HG03469 (cell line): Measurements from ENCODE around the gene NHERF1.
A peak's percentile ranks its signal among the peaks of the same experiment; 100 is the strongest.

ENCODE experiments used
- ATAC-seq: cut with Tn5 transposase; IDR thresholded peaks from one replicate; pipeline ENCODE4 v1.9.1; 2021; ENCODE audit warnings: mild to moderate bottlenecking, moderate library complexity, moderate number of reproducible peaks; ENCODE audit not compliant: unreplicated experiment

The NHERF1 gene

DNA sequence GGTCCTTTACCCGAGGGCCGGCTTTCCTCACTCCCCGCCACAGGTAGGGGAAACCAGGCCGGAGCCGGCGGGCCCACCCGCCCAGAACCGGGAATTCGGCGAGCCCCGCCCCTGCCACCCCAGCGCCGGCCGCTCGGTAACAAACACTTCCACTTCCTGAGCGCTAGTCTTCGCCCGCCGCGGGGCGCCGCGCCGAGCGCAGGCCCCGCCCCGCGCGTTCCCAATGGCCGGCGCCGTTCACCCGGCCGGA, 224 bp upstream of the NHERF1 start:
- ATAC-seq, result peak; percentile 59

DNA sequence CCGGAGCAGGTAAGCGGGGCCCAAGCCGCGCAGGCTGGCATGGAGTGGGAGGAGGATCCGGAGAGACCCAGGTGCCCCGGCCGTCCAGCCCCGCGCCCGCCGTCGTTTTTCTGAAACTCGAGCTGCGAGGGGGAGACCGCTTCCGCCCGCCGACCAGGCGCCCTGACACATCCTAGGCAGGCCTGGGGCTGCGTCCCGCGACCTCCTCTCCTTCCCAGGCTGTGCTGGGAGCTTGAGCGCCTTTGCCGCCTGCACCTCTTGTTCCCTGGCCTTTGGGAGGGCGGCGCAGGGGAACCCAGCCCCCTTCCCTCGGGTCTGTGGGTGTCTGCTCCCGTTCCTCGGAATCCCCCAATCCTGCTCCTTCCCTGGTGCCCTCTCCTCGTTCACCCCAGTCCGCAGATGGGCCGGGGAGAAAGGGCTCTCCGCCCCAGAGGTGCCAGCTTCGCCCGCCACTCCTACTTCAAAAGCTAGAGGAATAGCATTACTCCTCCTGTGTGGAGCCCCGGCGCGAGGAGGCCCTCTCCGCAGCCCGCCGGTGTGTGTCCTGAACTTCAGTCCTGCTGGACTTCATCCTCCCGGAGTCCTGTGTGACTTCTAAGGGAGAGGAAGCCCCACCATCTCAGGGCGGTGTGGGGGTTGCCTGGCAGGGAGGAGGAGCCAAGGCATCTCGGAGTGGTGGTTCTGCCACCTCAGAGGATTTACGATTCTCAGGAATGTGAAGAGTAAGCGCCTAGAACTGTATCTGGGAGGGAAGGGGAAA, 1.0 kb downstream of the NHERF1 start:
- ATAC-seq, result no peak

DNA sequence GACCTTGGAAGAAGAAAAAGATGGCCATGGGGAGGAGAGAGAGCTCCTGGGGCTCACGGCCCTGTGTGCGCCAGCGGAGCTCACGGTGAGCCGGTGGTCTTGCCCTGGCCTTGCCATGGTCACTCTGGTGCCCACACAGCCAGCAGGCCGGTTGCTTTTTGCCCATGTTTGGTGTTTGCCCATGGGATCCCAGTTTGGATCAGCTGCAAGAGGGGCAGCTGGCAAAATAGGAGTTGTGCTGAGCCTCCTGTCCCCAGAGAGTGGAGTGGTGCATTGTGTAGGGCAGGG, 1.6 kb downstream of the NHERF1 start:
- ATAC-seq, result no peak

DNA sequence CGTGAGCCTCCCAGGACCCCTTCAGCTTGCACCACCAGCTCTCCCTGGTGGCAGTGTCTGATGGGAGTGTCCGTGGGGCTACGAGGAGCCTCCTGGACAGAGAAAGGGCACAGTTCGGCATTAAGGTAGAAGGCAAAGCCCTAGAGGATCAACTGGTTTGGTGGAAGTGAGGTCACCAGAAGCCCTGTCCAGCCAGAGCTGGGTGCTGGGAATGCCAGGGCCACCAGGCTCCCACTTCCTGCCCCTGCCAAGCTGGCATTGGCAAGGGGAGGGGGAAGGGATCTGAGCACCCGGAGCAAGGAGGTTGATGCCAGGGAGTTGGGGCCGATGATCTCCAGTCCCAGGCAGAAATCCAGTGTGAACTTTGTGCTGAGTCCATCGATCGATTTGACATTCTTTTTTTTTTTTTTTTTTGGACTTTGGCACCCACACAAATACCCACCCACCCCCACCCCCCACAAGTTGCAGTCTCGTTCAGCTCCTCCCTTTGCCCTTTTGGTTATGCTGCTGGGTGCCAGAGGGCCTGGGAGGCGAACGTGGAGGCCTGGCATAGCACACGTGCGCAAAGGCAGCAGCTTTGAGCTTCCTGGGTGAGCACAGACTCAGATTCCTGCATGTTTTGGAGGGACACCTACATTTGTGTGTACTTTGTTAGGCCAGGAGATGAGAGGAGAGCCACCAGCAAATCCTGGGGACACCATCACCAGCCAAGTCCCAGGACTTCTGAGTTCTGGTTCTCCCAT, 2.1 kb downstream of the NHERF1 start:
- ATAC-seq, result no peak

DNA sequence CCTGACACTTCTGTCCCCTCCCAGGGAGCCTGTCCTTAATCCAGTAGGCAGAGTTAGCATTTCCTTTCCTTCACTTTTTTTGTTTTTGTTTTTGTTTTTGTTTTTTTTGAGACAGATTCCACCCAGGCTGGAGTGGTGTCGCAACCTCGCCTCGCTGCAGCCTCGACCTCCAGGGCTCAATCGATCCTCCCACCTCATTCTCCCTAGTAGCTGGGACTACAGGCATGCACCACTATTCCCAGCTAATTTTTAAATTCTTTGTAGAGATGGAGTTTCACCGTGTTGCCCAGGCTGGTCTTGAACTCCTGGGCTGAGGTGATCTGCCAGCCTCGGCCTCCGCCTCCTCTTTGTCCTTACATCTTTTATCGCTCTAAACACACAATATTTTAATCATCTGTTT, 4.0 kb downstream of the NHERF1 start:
- ATAC-seq, result no peak

DNA sequence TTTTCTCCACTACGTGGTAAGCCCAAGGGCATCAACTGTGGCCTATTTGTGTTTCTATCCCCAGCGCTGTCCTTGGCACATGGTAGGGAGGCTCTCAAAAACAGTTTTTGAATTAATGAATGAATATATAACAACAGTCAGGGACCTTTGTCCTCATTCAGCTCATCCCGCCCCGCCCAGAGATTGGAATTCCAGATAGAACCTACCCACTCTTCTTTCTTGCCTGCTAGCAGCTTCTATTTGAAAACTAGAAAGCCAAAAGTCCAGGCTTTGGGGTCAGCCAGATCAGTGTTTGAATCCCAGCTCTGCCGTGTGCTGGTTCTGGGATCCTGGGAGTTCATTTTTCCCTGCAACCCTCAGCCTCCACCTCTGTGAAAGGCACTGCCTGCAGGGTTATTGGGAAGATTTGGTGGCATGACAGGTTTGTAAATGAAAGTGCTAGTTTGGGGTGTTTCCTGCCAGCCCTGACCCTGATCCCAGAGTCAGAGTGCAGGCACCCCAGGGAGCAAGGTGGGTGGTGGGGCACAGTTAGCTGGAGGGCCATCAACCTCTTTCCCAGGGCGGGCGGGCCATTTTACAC, 4.5 kb downstream of the NHERF1 start:
- no peak for ATAC-seq

DNA sequence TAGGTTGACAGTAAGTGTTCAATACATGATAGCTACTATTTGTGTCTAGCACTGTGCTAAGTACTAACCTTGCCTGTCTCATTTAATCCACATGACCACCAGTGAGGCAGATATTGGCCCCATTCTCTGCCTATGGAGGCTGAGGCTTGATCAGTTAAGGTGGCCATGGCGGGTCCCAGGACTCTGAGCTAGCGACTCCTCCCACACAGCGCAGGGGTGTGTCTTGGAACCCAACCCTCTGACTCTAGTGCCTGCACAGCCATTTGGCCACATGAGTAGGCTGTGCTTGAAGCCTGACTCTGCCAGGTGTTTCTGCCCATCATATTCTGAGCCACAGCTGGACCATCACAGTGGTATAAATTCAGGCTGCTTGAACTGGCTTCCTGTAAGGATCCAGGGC, 6.4 kb downstream of the NHERF1 start:
- no peak for ATAC-seq

DNA sequence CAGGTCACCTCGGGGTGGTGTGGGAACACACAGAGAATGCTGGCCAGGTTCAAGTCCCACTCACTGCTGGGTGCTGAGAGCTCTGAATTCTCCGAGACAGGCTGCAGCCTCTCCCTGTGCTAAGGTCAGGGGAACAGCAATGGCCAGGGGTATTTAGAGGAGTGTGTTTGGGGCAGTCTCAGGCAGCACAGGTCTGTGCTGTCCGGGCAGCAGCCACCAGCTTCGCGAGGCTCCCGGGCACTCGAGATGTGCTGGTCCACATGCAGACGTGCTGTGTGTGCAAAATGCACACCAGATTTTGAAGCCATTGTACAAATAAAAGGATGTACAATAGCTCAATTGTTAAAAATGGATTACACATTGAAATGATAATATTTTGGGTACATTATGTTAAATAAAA, 7.1 kb downstream of the NHERF1 start:
- ATAC-seq, result no peak

DNA sequence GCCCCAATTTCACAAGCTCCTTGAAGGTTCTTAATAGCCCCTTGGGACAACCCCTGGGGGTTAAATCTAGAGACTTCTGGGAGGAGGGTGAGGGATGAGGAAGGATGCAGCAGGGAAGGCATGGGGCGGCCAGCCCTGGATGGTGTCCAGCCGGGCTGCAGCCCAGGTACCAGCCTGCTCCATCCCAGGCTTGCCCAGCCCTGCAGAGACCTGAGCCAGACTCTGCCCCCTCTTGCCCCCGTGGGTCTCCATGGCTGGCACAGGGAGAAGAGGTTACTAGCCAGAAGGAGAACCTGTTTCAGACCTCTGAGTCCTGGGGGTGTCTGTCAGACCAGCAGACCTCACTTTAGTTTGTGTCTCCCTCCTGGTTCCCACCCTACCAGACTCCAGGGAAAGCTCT, 8.5 kb downstream of the NHERF1 start:
- no peak for ATAC-seq

DNA sequence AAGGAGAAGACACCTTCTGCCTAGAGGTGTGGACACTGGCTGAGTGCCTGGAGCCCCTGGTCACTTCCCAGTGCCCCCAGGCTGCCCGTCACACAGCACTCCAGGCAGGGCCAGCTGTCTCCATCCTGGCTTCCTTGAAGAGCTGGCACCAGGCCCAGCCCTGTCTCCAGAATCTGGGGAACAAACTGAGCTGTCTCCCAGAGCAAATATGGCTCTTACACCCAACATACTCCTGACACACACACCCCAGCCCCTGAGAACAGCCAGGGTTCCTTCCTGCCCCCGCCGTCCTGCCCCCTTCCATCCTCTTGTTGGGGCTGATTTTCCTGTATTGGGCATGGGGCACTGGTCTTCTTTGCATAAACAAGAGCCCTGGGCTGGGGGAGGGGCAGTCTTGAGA, 9.1 kb downstream of the NHERF1 start:
- ATAC-seq, result no peak

DNA sequence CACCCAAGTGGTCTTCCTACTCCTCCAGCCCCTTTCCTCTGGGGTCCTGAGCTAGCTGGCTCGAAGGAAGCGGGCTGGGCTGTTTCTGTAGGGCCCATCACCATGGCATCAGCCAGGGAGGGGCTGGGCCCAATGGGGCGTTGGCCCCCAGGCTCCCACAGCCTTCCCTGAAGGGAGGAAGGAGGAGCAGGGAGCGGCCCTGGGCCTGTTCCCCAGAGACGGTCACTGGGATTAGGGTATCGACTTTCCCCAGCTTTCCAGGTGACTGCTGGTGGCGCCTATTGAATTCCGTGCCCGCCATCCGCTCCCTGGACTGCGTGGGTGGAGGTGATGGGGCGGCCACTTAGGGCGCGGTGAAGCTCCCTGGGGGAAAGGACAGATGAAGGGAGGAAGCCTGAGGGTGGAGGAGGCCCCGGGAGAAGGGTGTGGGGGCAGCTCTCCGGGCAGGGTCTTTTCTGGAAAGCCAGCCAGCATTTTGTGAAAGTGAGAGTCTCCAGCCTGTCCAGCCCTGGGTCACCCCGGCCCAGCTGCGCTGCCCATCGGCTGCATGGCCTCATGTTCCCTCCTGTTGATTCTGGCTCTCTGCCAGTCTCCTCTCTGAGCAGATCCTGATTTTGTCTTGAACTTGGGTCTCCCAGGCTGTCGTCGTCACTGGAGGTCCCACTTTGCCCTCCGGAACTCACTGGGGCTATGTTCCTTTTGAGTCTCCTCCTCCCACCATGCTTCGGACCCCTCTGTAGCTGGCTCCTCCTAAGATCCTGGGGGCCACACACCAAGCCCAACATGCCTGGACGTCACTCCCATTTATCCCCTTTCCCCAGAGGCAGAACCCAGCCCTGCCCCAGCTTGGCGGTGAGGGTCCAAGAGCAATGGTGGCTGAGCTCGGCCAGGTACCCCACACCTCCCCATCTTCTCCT, 9.8 kb downstream of the NHERF1 start:
- no peak for ATAC-seq

DNA sequence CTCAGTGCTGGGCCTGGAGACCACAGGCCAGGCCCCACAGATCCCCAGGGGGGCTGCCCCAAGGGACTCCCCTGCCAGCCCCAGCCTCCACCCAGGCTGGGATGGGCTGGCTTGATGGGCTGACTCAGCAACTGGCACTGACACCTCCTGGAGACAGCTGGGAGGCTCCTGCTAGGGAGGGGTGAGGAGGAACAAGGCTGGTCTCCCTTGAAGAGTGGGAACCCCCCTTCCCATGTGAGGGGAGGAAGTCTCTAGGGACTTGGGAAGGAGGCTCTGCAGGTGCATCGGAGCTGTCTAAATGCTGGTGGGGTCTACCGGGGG, 10.4 kb downstream of the NHERF1 start:
- ATAC-seq, result no peak

DNA sequence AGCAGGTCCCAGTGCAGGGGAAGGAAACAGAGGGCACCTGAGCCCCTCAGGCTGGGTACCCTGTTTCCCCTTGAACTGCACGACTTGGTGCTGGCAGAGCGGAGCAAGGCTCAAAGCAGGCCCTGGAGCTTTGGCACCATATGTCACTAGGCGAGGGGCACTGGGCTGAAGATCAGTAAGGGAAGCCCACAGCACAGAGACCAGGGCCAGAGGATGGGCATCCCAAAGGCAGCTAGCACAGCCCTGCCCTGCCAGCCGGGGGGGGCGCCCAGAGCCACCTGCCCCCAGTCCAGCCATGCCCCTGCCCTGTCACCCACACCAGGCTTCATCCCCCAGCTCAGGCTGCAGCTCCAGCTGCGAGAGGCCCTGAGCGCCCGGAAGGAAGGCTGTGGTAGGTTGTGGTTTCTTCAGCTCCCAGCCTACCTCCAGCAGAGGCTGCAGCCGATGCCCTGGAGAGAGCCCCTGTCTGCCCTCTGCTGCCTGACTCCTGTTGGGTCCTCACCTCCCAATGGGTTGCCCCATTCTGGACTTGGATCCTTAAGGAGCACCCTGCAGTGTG, 10.9 kb downstream of the NHERF1 start:
- ATAC-seq, result no peak

DNA sequence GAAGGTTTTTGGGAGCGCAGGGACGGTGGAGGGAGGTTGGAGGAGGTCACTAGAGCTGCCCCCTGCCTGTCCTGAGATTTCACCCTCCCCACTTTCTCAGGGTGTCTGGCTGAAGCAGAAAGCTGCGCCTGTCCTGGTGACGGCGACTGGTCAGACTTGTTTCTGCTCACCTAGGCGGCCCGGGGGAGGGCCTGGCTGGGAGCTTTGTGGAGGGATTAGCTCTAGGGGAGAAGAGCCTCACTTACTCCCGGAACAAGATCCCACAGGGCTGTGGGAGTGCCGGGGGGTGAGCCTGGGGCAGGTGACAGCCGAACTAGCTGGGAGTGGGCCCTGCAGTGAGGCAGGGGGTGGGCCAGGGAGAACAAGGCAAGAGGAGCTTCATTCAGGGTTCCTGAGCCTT, 11.5 kb downstream of the NHERF1 start:
- no peak for ATAC-seq

DNA sequence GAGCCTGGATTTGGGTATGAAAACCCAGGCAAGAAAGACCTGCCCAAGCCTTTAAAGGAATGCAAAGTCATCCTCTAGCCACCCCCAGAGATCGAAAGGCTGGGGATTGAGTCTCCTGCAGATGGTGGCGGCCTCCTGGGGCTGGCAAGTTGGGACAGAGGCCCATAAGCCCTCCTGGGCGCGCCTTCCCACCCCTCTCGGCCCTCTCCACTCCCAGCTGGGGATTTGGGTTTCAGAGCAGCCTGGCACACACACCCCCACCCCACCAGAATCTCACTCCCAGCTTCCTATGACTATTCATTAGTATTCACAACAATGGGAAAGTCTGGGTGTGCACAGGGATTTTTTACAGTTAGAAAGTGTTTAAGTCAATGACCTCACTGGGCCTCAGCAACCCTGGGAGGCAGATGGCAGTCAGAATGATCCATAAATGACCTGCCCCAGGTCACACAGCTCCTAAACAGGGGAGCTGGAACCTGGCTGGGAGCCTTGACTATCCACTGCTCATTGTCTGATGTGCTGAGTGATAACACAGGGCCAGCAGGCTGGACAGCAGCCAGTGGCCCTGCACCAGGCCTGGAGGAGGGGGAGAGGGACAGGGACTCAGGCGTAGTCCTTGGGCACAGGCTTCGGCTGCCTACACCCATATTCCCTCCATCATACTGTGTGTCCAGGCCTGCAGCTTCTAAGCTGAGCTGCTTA, 12.1 kb downstream of the NHERF1 start:
- no peak for ATAC-seq

DNA sequence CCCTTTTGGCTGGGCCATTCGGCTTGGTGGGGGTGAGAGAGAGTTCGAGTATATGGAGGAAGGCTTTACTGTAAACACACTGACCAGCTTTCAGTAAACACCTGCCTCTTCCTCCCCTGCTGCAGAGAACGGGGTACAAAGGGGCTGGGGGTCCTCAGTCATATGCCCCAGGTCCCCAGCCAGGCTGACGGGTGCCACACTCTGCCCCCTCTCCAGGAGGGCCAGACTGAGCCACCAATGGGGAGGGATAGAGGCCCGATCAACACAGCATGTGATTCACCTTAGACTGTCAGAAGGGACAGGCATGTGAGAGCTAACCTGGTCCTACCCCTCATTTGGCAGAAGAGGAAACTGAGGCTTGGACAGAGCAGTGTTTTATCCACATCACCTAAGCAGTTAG, 13.0 kb downstream of the NHERF1 start:
- no peak for ATAC-seq

DNA sequence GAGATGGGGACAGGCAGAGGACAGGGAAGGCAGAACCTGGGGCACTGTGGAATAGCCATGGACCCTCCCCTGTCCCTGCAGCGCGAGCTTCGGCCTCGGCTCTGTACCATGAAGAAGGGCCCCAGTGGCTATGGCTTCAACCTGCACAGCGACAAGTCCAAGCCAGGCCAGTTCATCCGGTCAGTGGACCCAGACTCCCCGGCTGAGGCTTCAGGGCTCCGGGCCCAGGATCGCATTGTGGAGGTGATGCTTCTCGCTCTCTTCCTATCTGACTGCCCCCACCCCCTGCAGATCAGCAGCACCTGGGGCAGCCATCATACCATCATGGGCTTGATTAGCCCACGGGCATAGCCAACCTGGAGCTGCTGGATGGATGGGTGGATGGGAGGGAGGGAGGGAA, 13.5 kb downstream of the NHERF1 start:
- ATAC-seq, result no peak

DNA sequence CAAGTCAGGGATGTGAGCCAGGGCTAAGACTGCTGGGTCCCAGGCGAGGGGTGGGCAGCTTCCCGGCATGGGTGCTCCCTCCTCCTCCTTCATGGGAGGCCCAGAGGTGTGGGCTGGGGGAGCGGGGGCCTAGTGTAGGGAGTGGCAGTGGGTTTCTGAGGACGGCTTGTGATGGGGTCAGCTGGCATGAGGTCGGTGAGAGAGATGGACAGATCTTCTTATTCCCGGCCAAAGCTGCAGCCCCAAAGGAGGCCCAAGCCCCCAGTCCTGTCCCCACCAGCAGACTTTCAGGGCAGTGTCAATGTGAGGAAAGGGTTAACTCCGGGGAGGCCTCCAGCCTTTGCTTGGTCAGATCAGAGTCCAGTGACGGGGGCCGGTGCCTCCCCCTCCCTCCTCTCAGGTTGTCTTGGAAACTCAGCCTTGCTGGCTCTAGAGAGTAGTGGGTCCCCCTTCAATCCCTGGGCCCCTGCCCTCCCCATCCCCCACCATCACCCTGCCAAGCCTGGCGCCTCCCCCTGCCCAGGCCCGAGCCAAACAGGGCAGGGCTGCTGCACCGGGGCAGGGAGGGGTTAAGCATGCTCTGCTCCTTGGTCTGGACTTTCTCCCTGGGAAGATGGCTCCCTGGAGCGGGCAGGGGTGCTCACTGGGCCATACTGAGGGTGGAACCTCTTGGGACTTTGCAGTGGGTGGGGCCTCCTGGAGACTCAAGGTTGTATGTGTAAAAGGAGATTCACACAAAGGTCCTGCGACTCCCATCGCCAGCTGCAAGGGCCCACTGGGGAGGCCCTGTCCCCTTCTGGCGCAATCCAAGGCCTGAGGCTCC, 15.3 kb downstream of the NHERF1 start:
- ATAC-seq, result no peak

DNA sequence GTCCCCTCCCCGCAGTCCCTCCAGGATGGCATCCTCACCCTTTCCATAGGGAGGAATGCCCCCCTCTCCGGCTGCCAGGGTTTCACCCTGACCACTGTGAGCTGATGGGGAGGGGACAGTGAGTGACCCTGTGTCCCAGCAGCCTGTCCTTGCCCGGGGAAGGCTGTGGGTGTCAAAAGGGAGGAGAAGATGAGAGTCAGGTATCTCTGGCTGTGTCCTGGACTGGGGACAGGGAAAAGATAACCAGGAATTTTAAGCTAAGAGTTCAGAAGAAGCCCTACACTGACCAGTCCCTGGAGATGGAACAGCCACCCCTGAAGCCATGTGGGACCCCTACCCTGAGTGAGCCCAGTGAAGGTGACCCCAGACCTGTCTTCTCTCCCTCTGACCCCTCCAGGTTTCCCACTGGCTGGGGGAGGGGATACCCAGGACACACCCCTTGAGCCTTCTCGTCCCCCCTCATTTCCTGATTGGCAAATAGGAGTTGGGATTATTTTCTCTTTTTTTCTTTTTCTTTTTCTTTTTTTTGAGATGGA, 16.4 kb downstream of the NHERF1 start:
- no peak for ATAC-seq

DNA sequence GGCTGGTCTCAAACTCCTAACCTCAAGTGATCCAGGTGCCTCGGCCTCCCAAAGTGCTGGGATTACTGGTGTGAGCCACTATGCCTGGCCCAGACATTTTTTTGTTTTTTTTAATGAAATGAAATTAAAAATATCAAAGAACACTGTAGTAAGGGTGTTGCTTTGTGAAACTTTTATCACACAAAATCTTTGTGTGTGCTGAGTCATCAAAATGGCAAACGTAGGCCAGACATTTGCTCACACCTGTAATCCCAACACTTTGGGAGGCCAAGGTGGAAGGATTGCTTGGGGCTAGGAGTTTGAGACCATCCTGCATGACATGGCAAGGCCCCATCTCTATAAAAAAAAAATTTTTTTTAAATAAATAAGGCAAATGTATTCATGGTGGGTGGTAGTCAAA, 18.0 kb downstream of the NHERF1 start:
- no peak for ATAC-seq
